SK-N-MC (cell line): ENCODE data around the gene ELAVL3.

Experiments
- EZH2 ChIP-seq: fragments of 200-600 bp; sonication (generic); IDR thresholded peaks from one replicate; pipeline ENCODE4 v1.6.1; 2017; ENCODE audit warnings: antibody characterized with exemption
- FOXP2 ChIP-seq: optimal IDR thresholded peaks from 2 replicates; pipeline ENCODE3; 2011; ENCODE audit warnings: mild to moderate bottlenecking, moderate library complexity; ENCODE audit not compliant: insufficient read depth; ENCODE audit errors: extremely low read length, control extremely low read depth
- POLR2AphosphoS5 ChIP-seq: IDR thresholded peaks from 2 replicates; pipeline ENCODE4 v1.6.1; 2012; ENCODE audit warnings: mild to moderate bottlenecking, low read depth, low read length, borderline replicate concordance

GRCh38 chr19:11465600-11465999 lies 15.2 kb downstream of the ELAVL3 start:
- TF ChIP-seq POLR2AphosphoS5 (no peak), EZH2 (no peak), FOXP2 (no peak)
